H1 (cell line): ENCODE measurements around the gene FMNL2. TPM values are rescaled to one million over a fixed set of nuclear protein-coding genes. Genes with fewer than 3 reads are reported as not detected.

Experiments used
- CTCF ChIA-PET: fragments of 300-600 bp; sonication (Branson Sonifier 250); formaldehyde crosslinking; loops from one replicate; lab custom pipeline; 2021; ENCODE audit not compliant: partially characterized antibody; lab: Charles Lee
- POLR2A ChIA-PET: fragments of 300-600 bp; sonication (Branson Sonifier 250); formaldehyde crosslinking; loops from one replicate; lab custom pipeline; 2021; ENCODE audit warnings: inconsistent platforms; ENCODE audit not compliant: partially characterized antibody; lab: Charles Lee
- DNase-seq, 2 experiments: peaks; one replicate each; pipeline versions ENCODE4 v3.0.0 to v3.0.0-alpha.2; 2010 to 2022; ENCODE audit warnings: low spot score in 2 of 2, low read depth in 1 of 2, mixed read lengths in 1 of 2
- FAIRE-seq: peaks from 2 replicates; lab custom pipeline; 2011; peaks lifted over from hg19 to GRCh38; lab: Jason Lieb, UNC
- H2AFZ ChIP-seq: 2 replicates; pipeline ENCODE4 v1.8.1; 2012; ENCODE audit warnings: low read length, inconsistent platforms
- H2AK5ac ChIP-seq: 2 replicates; pipeline ENCODE4 v1.6.1; 2013; ENCODE audit warnings: low read depth, low read length
- H2BK120ac ChIP-seq: replicated peaks from 2 replicates; pipeline ENCODE3; 2013; ENCODE audit warnings: low read depth, low read length, inconsistent platforms
- H2BK12ac ChIP-seq: 2 replicates; pipeline ENCODE4 v1.6.1; 2013; ENCODE audit warnings: low read depth, low read length
- H2BK15ac ChIP-seq: 2 replicates; pipeline ENCODE4 v1.6.1; 2013; ENCODE audit warnings: low read length
- H2BK20ac ChIP-seq: 2 replicates; pipeline ENCODE4 v1.6.1; 2013; ENCODE audit warnings: low read length
- H2BK5ac ChIP-seq: 2 replicates; pipeline ENCODE4 v1.6.1; 2013; ENCODE audit warnings: low read depth, low read length
- H3K14ac ChIP-seq: 2 replicates; pipeline ENCODE4 v1.6.1; 2013; ENCODE audit warnings: inconsistent platforms; ENCODE audit not compliant: insufficient read length
- H3K18ac ChIP-seq: 2 replicates; pipeline ENCODE4 v1.6.1; 2013; ENCODE audit warnings: low read length; ENCODE audit errors: extremely low read depth
- H3K23ac ChIP-seq: 2 replicates; pipeline ENCODE4 v1.6.1; 2013; ENCODE audit warnings: inconsistent platforms; ENCODE audit not compliant: insufficient read length
- H3K23me2 ChIP-seq: 2 replicates; pipeline ENCODE4 v1.6.1; 2013; ENCODE audit warnings: low read depth, low read length
- H3K27ac ChIP-seq: 2 replicates; pipeline ENCODE4 v1.6.1; 2011; ENCODE audit warnings: low read depth, low read length, inconsistent platforms
- H3K27me3 ChIP-seq, 4 experiments: replicated peaks in 1 of 4; 1 replicate in 1 of 4; 2 replicates in 3 of 4; pipeline versions ENCODE4 v1.6.1 to v1.8.1; 2011 to 2013; ENCODE audit warnings: low read length in 3 of 4, mild to moderate bottlenecking in 3 of 4, inconsistent platforms in 2 of 4, mixed read lengths in 2 of 4, moderate library complexity in 1 of 4; ENCODE audit not compliant: control insufficient read depth in 3 of 4, insufficient read depth in 3 of 4; ENCODE audit errors: extremely low read depth in 1 of 4
- H3K36me3 ChIP-seq, 4 experiments: 2 replicates each; pipeline versions ENCODE4 v1.6.1 to v1.8.1; 2011 to 2013; ENCODE audit warnings: mild to moderate bottlenecking in 4 of 4, low read length in 3 of 4, moderate library complexity in 2 of 4, control low read depth in 1 of 4, inconsistent platforms in 1 of 4; ENCODE audit not compliant: insufficient read depth in 4 of 4, control insufficient read depth in 2 of 4
- H3K4ac ChIP-seq: replicated peaks from 2 replicates; pipeline ENCODE3; 2013; ENCODE audit warnings: low read length, low read depth, mixed read lengths, inconsistent platforms; ENCODE audit not compliant: insufficient read length
- H3K4me1 ChIP-seq, 4 experiments: replicated peaks in 1 of 4; 1 replicate in 1 of 4; 2 replicates in 3 of 4; pipeline versions ENCODE4 v1.6.1 to v1.8.1; 2011 to 2013; ENCODE audit warnings: low read length in 3 of 4, inconsistent platforms in 2 of 4, mixed read lengths in 1 of 4; ENCODE audit not compliant: insufficient read depth in 4 of 4, control insufficient read depth in 3 of 4
- H3K4me2 ChIP-seq, 2 experiments: 2 replicates each; pipeline versions ENCODE4 v1.6.1 to v1.8.1; 2011 to 2013; ENCODE audit warnings: low read depth in 2 of 2, low read length in 2 of 2, control low read depth in 1 of 2, inconsistent platforms in 1 of 2, mild to moderate bottlenecking in 1 of 2; ENCODE audit not compliant: insufficient read depth in 1 of 2
- H3K4me3 ChIP-seq, 4 experiments: fragments of 200-600, 300-600 bp in 1 of 4; sonication (generic), shearing (Covaris generic), sonication (Bioruptor Twin) in 1 of 4; 2 replicates each; pipeline versions ENCODE4 v1.5.1 to v1.8.1; 2011 to 2016; ENCODE audit warnings: low read length in 4 of 4, low read depth in 3 of 4, control low read depth in 2 of 4, inconsistent platforms in 2 of 4, mild to moderate bottlenecking in 2 of 4, mixed read lengths in 1 of 4, moderate library complexity in 1 of 4; ENCODE audit not compliant: insufficient read depth in 2 of 4; ENCODE audit errors: extremely low read depth in 1 of 4
- H3K56ac ChIP-seq: replicated peaks from 2 replicates; pipeline ENCODE3; 2013; ENCODE audit warnings: low read depth, mild to moderate bottlenecking, mixed read lengths, low read length, inconsistent platforms; ENCODE audit not compliant: insufficient read length
- H3K79me1 ChIP-seq: 2 replicates; pipeline ENCODE4 v1.6.1; 2013; ENCODE audit warnings: low read depth, low read length, control low read depth
- H3K79me2 ChIP-seq, 2 experiments: 2 replicates each; pipeline versions ENCODE4 v1.6.1 to v1.8.1; 2012 to 2013; ENCODE audit warnings: low read length in 2 of 2, mild to moderate bottlenecking in 2 of 2, inconsistent platforms in 1 of 2; ENCODE audit not compliant: insufficient read depth in 2 of 2, control insufficient read depth in 1 of 2
- H3K9ac ChIP-seq, 4 experiments: replicated peaks in 1 of 4; 1 replicate in 1 of 4; 2 replicates in 3 of 4; pipeline versions ENCODE4 v1.6.1 to v1.8.1; 2011 to 2013; ENCODE audit warnings: low read depth in 3 of 4, low read length in 3 of 4, control low read depth in 2 of 4, mild to moderate bottlenecking in 2 of 4, moderate library complexity in 2 of 4, inconsistent platforms in 1 of 4; ENCODE audit errors: extremely low read depth in 1 of 4
- H3K9me3 ChIP-seq, 2 experiments: 2 replicates each; pipeline versions ENCODE4 v1.6.1 to v1.8.1; 2012 to 2013; ENCODE audit warnings: mild to moderate bottlenecking in 2 of 2, moderate library complexity in 2 of 2, control low read depth in 1 of 2, inconsistent platforms in 1 of 2, low read depth in 1 of 2, low read length in 1 of 2, mixed read lengths in 1 of 2; ENCODE audit not compliant: insufficient read depth in 2 of 2
- H4K20me1 ChIP-seq, 2 experiments: replicated peaks in 1 of 2; 2 replicates each; pipeline versions ENCODE3 to v1.8.1; 2011 to 2013; ENCODE audit warnings: inconsistent platforms in 2 of 2, low read length in 2 of 2, mild to moderate bottlenecking in 1 of 2; ENCODE audit not compliant: insufficient read depth in 2 of 2, control insufficient read depth in 1 of 2
- H4K5ac ChIP-seq: 2 replicates; pipeline ENCODE4 v1.6.1; 2013; ENCODE audit warnings: low read length, low read depth, mixed read lengths, inconsistent platforms; ENCODE audit not compliant: insufficient read length
- H4K8ac ChIP-seq: 2 replicates; pipeline ENCODE4 v1.8.0; 2013; ENCODE audit warnings: mild to moderate bottlenecking, moderate library complexity, low read length, inconsistent platforms; ENCODE audit not compliant: insufficient read depth; ENCODE audit errors: extremely low read depth
- H4K91ac ChIP-seq: replicated peaks from 2 replicates; pipeline ENCODE3; 2013; ENCODE audit warnings: low read length, mixed read lengths, inconsistent platforms; ENCODE audit not compliant: insufficient read length
- CBX5 ChIP-seq: fragments of 300-800, 300-1000 bp; sonication (generic); IDR thresholded peaks from 2 replicates; pipeline ENCODE4 v1.7.1; 2016; ENCODE audit warnings: antibody characterized with exemption, low read length, low read depth
- CREB1 ChIP-seq: IDR thresholded peaks from 2 replicates; pipeline ENCODE4 v1.6.1; 2012; ENCODE audit warnings: inconsistent platforms
- HDAC2 ChIP-seq, 2 experiments: fragments of 300-600 bp in 1 of 2; sonication (generic) in 1 of 2; IDR thresholded peaks; 2 replicates each; pipeline ENCODE4 v1.6.1; 2011 to 2012; ENCODE audit warnings: low read depth in 2 of 2, low read length in 2 of 2, mild to moderate bottlenecking in 2 of 2, moderate library complexity in 2 of 2, borderline replicate concordance in 1 of 2, inconsistent platforms in 1 of 2
- JUN ChIP-seq: IDR thresholded peaks from 2 replicates; pipeline ENCODE4 v1.6.1; 2011; ENCODE audit warnings: low read depth, mild to moderate bottlenecking, improper control_type of control experiment, low read length
- KDM4A ChIP-seq: IDR thresholded peaks from one replicate; pipeline ENCODE4 v1.7.1; 2012; ENCODE audit warnings: low read depth, mild to moderate bottlenecking, moderate library complexity, low read length, inconsistent platforms; ENCODE audit not compliant: severe bottlenecking
- POLR2A ChIP-seq, 2 experiments: IDR thresholded peaks; 1 replicate in 1 of 2; 2 replicates in 1 of 2; pipeline ENCODE4 v1.6.1; 2011; ENCODE audit warnings: low read depth in 2 of 2, low read length in 2 of 2, mild to moderate bottlenecking in 2 of 2; ENCODE audit errors: control extremely low read depth in 1 of 2
- RBBP5 ChIP-seq: IDR thresholded peaks from 2 replicates; pipeline ENCODE4 v1.7.1; 2012; ENCODE audit warnings: low read depth, mild to moderate bottlenecking, inconsistent platforms, low read length, moderate library complexity, borderline replicate concordance
- SP2 ChIP-seq: IDR thresholded peaks from 2 replicates; pipeline ENCODE4 v1.6.1; 2012; ENCODE audit warnings: mild to moderate bottlenecking, low read length, inconsistent platforms
- SUZ12 ChIP-seq: fragments of 200-600 bp; sonication (generic); IDR thresholded peaks from 2 replicates; pipeline ENCODE4 v1.6.1; 2012; ENCODE audit warnings: mild to moderate bottlenecking, inconsistent platforms, low read length, moderate library complexity, mixed read lengths
- TAF1 ChIP-seq: IDR thresholded peaks from 2 replicates; pipeline ENCODE4 v1.6.1; 2011; ENCODE audit warnings: mild to moderate bottlenecking, low read depth, low read length
- WGBS, 2 experiments: shearing (Covaris generic) in 1 of 2; methylation state at CpG; one replicate each; pipeline versions ENCODE4 v1.1.6 to v1.1.7; 2013 to 2015; ENCODE audit warnings: low lambda C conversion rate in 2 of 2, mixed read lengths in 2 of 2, inconsistent platforms in 1 of 2, low coverage in 1 of 2, missing lambda C conversion rate in 1 of 2; ENCODE audit not compliant: insufficient replicate concordance in 2 of 2, insufficient coverage in 1 of 2, insufficient read length in 1 of 2; ENCODE audit errors: extremely low coverage in 1 of 2, missing lambda C conversion rate in 1 of 2; 5-methylcytosine and 5-hydroxymethylcytosine counted together
- polyA plus RNA-seq, 7 experiments: library from polyadenylated mRNA; depleted of rRNA in 3 of 7; stranded (reverse) in 5 of 7; unstranded in 2 of 7; fragments of >200 nt in 5 of 7; fragments of 200-250 nt in 2 of 7; gene quantifications; 1 replicate in 5 of 7; 2 replicates in 1 of 7; 4 replicates in 1 of 7; pipeline versions ENCODE4 v1.2.1 to v1.2.3, GENCODE V29; 2011 to 2013; ENCODE audit warnings: missing spikeins in 2 of 7, mixed read lengths in 2 of 7
- total RNA-seq: library from RNA; stranded (reverse); fragmentation: NEBNext Ultra II Directional; extraction: Animal tissue kit (Norgen Biotek cat#: 25700); gene quantifications from 2 replicates; pipeline ENCODE4 v1.2.1, GENCODE V29; 2021
- TF ChIP-seq, protein P1 (sequence below): IDR thresholded peaks from 2 replicates; pipeline ENCODE4 v1.6.1; 2011; ENCODE audit warnings: low read length, improper control_type of control experiment

The FMNL2 gene
- total and polyA plus RNA-seq, 2 of the 8 experiments (the other 6 are each of a cell fraction or from before 2014, with no cell fraction given): 15.5 to 45.1 TPM

DNA sequence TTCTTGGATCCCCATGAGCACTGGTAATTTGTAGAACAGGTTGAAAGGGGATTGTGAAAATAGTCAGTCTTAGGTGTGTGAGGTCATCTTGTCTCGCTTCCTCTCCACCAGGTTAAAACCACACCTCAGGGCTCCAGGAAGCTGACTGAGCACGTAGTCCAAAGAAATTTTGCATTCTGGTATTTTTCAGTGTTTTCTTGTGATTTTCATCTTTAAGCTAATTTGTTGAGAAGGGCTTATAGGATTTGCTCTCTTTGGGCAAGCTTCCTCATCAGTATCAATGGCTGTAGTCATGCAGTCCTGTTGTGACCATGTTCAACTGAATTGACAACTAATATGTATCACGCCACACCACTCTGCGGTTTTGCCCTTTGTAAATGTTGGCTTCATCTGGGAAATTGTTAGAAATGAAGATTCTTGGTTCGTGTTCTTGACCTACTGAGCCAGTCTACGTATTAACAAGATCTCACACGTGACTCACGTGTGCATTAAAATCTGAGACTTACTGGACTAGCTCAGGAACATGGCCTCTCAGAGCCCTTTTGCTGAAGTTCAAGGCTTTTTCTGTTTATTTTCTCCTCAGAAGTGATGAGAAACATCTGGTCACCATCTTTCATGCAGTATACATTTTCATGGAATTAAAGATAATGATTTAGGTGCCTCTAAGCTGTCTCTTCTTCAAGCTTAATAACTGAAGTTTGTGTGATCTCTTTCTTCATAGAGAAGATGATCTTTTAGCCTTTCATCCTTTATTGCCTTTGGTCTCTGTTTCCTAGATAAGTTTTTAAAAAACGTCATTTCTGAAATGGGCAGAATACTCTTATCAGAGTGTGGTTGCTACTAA, 32.8 kb downstream of the FMNL2 start:
- Histone ChIP-seq H3K23ac (no peak overlapping the region), H3K23me2 (no peaks in the 10 kb centered on the region), H3K4me1 (peaks cover 0 to 7% (median 4%) of the 10 kb centered on the region in 4 experiments; a peak in 3 of 7 replicates), H4K20me1 (peaks cover 7 to 14% of the 10 kb centered on the region in 2 experiments), H3K14ac (no peak overlapping the region), H2AFZ (no peak overlapping the region), H2AK5ac (no peak overlapping the region), H2BK15ac (no peak overlapping the region), H3K79me1 (no peaks in the 10 kb centered on the region; the same call in 1 of the 2 replicates), H4K8ac (no peak overlapping the region), H4K91ac (no peak overlapping the region), H3K4me2 (no peak overlapping the region), H2BK120ac (no peak overlapping the region), H3K18ac (no peak overlapping the region), H3K36me3 (no peaks in the 10 kb centered on the region), H3K9me3 (no peaks in the 10 kb centered on the region), H2BK5ac (no peak overlapping the region), H3K79me2 (peaks cover 3 to 90% of the 10 kb centered on the region in 2 experiments; a peak in 3 of 4 replicates), H3K56ac (no peak overlapping the region), H3K4ac (no peak overlapping the region), H4K5ac (no peak overlapping the region), H3K27me3 (no peaks in the 10 kb centered on the region), H2BK20ac (no peak overlapping the region), H2BK12ac (no peak overlapping the region), H3K9ac (no peak overlapping the region), H3K4me3 (no peak overlapping the region), H3K27ac (no peak overlapping the region)
- 90% methylated on average over 9 of the region's 9 CpGs; no CpG with 5 or more reads in 1 of the 2 experiments for WGBS, 2 experiments
- DNase-seq (no peak), FAIRE-seq (no peak)
- POLR2A ChIA-PET: interaction anchor here (0.7 to 1.1 kb wide), 2 partner anchors 9 to 28 kb away, joined by 3 to 4 read pairs; no protein-coding TSS in a partner anchor
- CTCF ChIA-PET: interaction anchor here (1.2 to 1.3 kb wide), 2 partner anchors 13 to 18 kb away, joined by 3 read pairs; no protein-coding TSS in a partner anchor
- TF ChIP-seq KDM4A: no peak
- TF ChIP-seq POLR2A (IDR thresholded peaks at IDR 0.05; ENCODE audit: control extremely low read depth in 1 of 2, low read depth in 2 of 2, low read length in 2 of 2): no peak
- no peak for TF ChIP-seq RBBP5
- TF ChIP-seq CBX5: no peak
- TF ChIP-seq, protein P1, sequence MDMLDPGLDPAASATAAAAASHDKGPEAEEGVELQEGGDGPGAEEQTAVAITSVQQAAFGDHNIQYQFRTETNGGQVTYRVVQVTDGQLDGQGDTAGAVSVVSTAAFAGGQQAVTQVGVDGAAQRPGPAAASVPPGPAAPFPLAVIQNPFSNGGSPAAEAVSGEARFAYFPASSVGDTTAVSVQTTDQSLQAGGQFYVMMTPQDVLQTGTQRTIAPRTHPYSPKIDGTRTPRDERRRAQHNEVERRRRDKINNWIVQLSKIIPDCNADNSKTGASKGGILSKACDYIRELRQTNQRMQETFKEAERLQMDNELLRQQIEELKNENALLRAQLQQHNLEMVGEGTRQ: no peak
- no peak for TF ChIP-seq SUZ12
- TF ChIP-seq SP2: no peak
- no peak for TF ChIP-seq CREB1
- no peak for TF ChIP-seq JUN
- no peak for TF ChIP-seq TAF1
- TF ChIP-seq HDAC2 (IDR thresholded peaks at IDR 0.05; ENCODE audit: borderline replicate concordance in 1 of 2, low read depth in 2 of 2, low read length in 2 of 2): no peak
